Naive thymus-derived CD8-positive, alpha-beta T cell (primary cell): ENCODE measurements around the gene PHOSPHO1. TPM values are rescaled to one million over a fixed set of nuclear protein-coding genes. Genes with fewer than 3 reads are reported as not detected.
"Not testable (repeated sequence)": the region's sequence is repeated elsewhere in the genome, so short reads cannot be mapped to it uniquely, and the experiment has no call there.

ENCODE experiments used
- ATAC-seq, 2 donors: fragments of 150-1000 bp; cut with Tn5 transposase in 1 of 2; sonication (Bioruptor Pico), chemical (Tn5 transposase) in 1 of 2; 1 replicate in 1 of 2; 2 replicates in 1 of 2; pipeline ENCODE4 v1.10.0; 2021; ENCODE audit warnings: mild to moderate bottlenecking in 2 of 2, moderate library complexity in 2 of 2
- POLR2A ChIA-PET: fragments of 350-600 bp; sonication (Branson Sonifier 250); formaldehyde crosslinking; loops from one replicate; lab custom pipeline; 2021; ENCODE audit warnings: antibody characterized with exemption; lab: Charles Lee
- DNase-seq, 10 donors: peaks; one replicate each; pipeline versions ENCODE4 v3.0.0 to v3.0.0-alpha.2; 2020 to 2022
- H3K27ac Mint-ChIP-seq, 10 donors: one replicate each; pipeline ENCODE4 v1.8.0; 2020 to 2022; ENCODE audit warnings: mild to moderate bottlenecking in 10 of 10, mixed read lengths in 10 of 10, moderate library complexity in 4 of 10, inconsistent platforms in 1 of 10
- H3K27me3 Mint-ChIP-seq, 5 donors: one replicate each; pipeline ENCODE4 v1.8.0; 2021 to 2022; ENCODE audit warnings: mixed read lengths in 5 of 5
- H3K36me3 Mint-ChIP-seq, 3 donors: one replicate each; pipeline ENCODE4 v1.8.0; 2020 to 2022; ENCODE audit warnings: mixed read lengths in 3 of 3, mild to moderate bottlenecking in 2 of 3, inconsistent platforms in 1 of 3
- H3K4me1 Mint-ChIP-seq, 4 donors: one replicate each; pipeline ENCODE4 v1.8.0; 2021 to 2022; ENCODE audit warnings: mixed read lengths in 4 of 4
- H3K4me3 Mint-ChIP-seq, 10 donors: one replicate each; pipeline ENCODE4 v1.8.0; 2020 to 2022; ENCODE audit warnings: mild to moderate bottlenecking in 10 of 10, mixed read lengths in 10 of 10, moderate library complexity in 6 of 10, inconsistent platforms in 1 of 10
- H3K9me3 Mint-ChIP-seq, 9 donors: one replicate each; pipeline ENCODE4 v1.8.0; 2020 to 2022; ENCODE audit warnings: mixed read lengths in 9 of 9, mild to moderate bottlenecking in 3 of 9, inconsistent platforms in 1 of 9, moderate library complexity in 1 of 9
- polyA plus RNA-seq, 3 donors: library from polyadenylated mRNA; unstranded; fragments of 300-500 nt; fragmentation: Illumina TruSeq; gene quantifications; one replicate each; pipeline ENCODE4 v1.2.3, GENCODE V29; 2021
- total RNA-seq, 8 experiments: library from RNA in 2 of 8; stranded (reverse) in 2 of 8; gene quantifications; one replicate each; pipeline ENCODE4 v1.2.3 and lab custom pipeline; 2021 to 2026

The PHOSPHO1 gene
- total and polyA plus RNA-seq, 5 experiments from 2014 or later = 0.25 to 0.62 (median 0.35) TPM; not detected in 2

DNA sequence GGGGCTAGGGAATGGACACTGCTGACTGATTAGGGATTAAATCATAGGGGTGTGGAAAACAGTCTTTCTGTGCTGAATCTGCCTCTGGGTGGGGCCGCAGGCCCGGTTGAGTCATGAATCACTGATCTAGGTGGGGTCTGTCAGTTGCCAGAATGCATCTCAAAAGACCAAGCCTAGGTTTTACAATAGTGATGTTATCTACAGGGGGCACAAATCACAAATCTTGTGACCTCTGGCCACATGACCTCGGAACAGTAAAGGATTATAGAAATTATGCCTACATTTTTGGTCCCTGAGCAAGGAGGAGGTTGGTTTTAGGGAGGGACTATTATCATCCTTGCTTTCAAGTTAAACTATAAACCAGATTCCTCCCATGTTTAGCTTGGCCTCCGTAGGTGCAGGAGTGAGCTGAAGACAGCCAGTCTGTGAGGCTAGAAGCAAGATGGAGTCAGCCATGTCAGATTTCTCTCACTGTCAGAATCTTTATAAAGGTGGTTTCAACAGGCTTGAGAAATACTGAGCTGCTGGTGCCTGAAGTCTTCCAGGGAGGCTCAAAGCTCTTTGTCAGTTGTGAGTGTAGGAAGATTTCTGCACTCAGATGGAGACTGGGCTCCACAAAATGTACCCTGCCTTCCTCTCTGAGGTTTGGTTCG is 33.1 kb downstream of the PHOSPHO1 start:
- no peak overlapping the region for H3K4me3 Mint-ChIP-seq
- H3K4me1 Mint-ChIP-seq = peaks cover 15 to 25% (median 16%) of the 10 kb centered on the region in 4 donors
- no peaks in the 10 kb centered on the region for H3K9me3 Mint-ChIP-seq
- POLR2A ChIA-PET = interaction anchor here (0.5 to 4.7 kb wide), 4 partner anchors 14 to 545 kb away, joined by 3 to 37 read pairs (median 3); partner anchors contain the start of genes ABI3 and GNGT2
- DNase-seq (no peak), ATAC-seq (no peak)
- H3K27ac Mint-ChIP-seq = peak overlapping the region in 2 of 10 donors; percentile 17 to 41
- peaks cover 0 to 2% (median 0%) of the 10 kb centered on the region in 5 donors for H3K27me3 Mint-ChIP-seq
- H3K36me3 Mint-ChIP-seq = peaks cover 0 to 3% (median 3%) of the 10 kb centered on the region in 3 donors

DNA sequence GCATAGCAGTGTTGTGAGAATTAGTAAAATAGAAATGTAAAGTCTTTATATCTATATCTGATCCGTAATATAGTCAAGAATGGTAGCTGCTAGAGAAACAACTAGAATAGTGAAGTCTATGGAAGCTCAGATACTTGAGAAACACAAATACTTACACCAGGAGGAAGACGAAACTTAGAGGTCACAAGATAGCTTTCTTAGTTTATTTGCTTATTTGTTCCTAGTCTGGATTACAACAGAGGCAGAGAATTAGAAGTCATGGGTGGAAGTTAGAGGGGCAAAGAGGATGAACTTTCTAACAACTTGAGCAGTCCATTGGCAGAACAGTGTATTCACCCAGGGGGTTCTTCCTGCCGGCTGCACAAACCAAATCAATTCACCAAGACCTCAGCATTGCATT is 34.1 kb downstream of the PHOSPHO1 start:
- ATAC-seq = no peak
- Mint-ChIP-seq H3K9me3 (peaks cover 0 to 5% (median 0%) of the 10 kb centered on the region in 9 donors), H3K4me3 (no peak overlapping the region), H3K36me3 (peaks cover 0 to 7% (median 3%) of the 10 kb centered on the region in 3 donors), H3K4me1 (peaks cover 23 to 33% (median 24%) of the 10 kb centered on the region in 4 donors), H3K27me3 (peaks cover 0 to 8% (median 0%) of the 10 kb centered on the region in 5 donors), H3K27ac (peak overlapping the region in 1 of 10 donors; percentile 1)
- POLR2A ChIA-PET = interaction anchor here (0.6 to 0.9 kb wide), 2 partner anchors 12 to 117 kb away, joined by 4 read pairs; no protein-coding TSS in a partner anchor
- DNase-seq = no peak

DNA sequence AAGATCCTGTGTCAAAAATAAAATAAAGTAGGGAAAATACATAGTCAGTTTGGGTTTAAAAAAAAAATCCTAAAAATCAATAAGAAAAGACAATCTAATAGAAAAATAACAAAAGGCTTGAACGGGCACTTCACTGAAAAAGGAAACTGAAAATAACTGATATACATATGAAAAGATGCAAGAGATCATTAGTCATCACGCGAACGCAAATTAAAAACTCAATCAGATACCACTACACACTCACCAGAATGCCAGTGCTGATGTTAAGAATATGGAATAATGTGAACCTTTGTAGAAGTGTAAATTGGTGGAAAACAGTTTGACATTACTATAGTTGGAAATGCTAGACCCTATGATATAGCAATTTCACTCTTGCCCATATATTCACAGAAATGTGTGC is 34.8 kb downstream of the PHOSPHO1 start:
- DNase-seq = no peak
- Mint-ChIP-seq H3K27me3 (peaks cover 0 to 8% (median 0%) of the 10 kb centered on the region in 5 donors), H3K36me3 (peaks cover 0 to 7% (median 3%) of the 10 kb centered on the region in 3 donors), H3K27ac (peak overlapping the region in 2 of 10 donors; percentile 24 to 42), H3K4me3 (no peak overlapping the region), H3K4me1 (peaks cover 25 to 38% (median 28%) of the 10 kb centered on the region in 4 donors), H3K9me3 (peaks cover 0 to 5% (median 0%) of the 10 kb centered on the region in 9 donors)
- POLR2A ChIA-PET = interaction anchor here (0.9 to 6.3 kb wide), 3 partner anchors 13 to 29 kb away, joined by 4 to 195 read pairs (median 112); partner anchors contain the start of genes ABI3 and GNGT2
- no peak for ATAC-seq

DNA sequence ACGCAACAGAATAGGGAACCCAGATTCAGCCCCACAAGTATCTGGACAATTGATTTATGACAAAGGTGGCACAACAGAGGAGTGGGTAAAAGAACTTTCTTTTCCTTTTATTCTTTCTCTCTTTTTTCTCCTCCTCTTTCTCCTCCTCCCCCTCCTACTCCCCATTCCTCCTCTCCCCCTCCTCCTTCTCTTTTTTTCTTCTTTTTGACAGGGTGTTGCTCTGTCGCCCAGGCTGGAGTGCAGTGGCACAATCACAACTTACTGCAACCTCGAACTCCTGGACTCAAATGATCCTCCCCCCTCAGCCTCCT is 36.3 kb downstream of the PHOSPHO1 start:
- DNase-seq (no peak), ATAC-seq (no peak)
- POLR2A ChIA-PET = interaction anchor here (0.6 to 6.3 kb wide), 5 partner anchors 10 to 221 kb away, joined by 3 to 195 read pairs (median 22); partner anchors contain the start of genes ABI3, GNGT2, PHB1 and PHOSPHO1
- Mint-ChIP-seq H3K27me3 (peaks cover 0 to 8% (median 0%) of the 10 kb centered on the region in 5 donors), H3K9me3 (peaks cover 0 to 5% (median 0%) of the 10 kb centered on the region in 9 donors), H3K36me3 (peaks cover 0 to 7% (median 3%) of the 10 kb centered on the region in 3 donors), H3K4me1 (peaks cover 25 to 40% (median 33%) of the 10 kb centered on the region in 4 donors), H3K27ac (peak overlapping the region in 9 of 10 donors; percentile 76 to 100 (median 96)), H3K4me3 (peak overlapping the region; percentile 31 to 98 (median 84))

DNA sequence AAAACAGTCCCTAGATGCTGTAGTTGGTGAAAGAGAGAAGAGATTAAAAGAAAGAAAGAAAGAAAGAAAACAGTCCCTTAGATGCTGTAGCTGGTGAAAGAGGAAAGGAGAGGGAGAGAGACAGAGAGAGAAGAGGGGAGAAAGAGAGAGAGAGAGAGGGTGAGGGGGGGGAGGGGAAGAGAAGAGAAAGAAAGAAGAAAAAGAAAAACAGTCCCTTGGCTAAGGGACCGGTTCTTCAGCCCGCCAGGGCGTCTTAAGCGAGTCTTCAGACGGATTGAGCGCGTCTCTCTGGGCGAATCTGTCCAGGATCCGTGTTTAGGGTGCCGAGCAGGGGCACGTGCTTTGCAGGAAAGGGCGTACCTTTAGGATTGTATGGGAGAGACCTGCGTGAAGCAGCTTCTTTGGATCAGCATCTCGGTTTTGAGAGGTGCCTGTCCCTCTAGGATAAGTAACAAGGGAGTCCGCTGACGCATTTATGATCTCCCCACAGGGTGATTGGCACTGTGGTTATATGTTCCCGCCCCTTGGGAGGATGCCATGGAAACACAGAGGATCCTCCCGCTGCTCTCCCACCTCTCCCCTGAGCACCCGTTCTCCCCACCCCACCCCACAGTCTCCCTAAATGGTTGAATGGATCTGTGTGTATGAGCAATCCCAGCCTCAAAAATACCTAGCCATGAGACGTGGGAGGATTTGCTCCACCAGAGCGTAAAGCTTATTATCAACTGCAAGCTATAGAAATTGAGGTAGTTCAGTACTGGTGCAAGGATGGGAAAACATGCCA is 36.9 kb downstream of the PHOSPHO1 start:
- ATAC-seq (no peak), DNase-seq (peak in 1 of 10 donors; percentile 17)
- Mint-ChIP-seq H3K4me1 (peaks cover 25 to 40% (median 33%) of the 10 kb centered on the region in 4 donors), H3K4me3 (peak overlapping the region; percentile 90 to 98 (median 94)), H3K27me3 (peaks cover 0 to 8% (median 0%) of the 10 kb centered on the region in 5 donors), H3K27ac (peak overlapping the region; percentile 96 to 100 (median 97)), H3K36me3 (peaks cover 0 to 7% (median 3%) of the 10 kb centered on the region in 3 donors), H3K9me3 (peaks cover 0 to 5% (median 0%) of the 10 kb centered on the region in 9 donors)
- POLR2A ChIA-PET = interaction anchor here (0.7 to 6.3 kb wide), 8 partner anchors 7 to 569 kb away, joined by 4 to 195 read pairs (median 13); partner anchors contain the start of genes ABI3, GNGT2, PHOSPHO1 and ZNF652

DNA sequence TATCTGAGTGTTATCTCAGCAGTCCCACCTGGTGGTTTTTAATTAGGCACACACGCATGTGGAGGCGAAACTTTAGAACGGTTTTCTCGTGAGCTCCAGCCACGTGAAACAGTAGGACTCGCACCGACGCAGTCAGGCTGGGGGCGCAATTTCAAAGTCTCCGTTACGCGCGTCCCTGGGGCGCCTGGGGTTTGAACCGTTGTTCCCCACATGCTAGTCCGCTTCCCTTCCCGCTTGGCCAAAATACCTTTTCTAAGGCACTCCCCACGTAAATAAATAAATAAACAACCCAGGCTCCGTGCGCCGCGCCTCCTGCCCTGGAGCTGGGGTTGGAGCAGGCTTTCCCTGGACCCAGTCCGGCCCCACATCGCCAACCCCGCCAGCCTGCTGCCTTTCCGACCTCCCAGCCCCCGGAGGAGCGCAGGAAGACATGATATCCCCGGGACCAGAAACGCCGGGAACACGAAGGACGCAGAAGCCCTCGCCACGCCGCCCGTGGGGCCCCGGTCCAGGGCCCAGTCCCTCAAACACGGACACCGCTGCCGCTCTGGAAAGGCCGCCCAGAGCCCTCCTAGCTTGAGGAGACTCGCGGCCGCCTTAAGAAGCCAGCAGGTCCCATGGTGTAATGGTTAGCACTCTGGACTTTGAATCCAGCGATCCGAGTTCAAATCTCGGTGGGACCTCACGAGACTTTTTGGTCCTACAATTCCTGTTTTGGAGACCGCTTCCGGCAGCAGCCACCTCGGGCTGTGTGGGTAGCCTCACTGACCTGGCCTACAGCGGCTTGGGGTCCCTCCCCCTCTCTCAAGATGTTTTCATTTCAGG is 38.5 kb downstream of the PHOSPHO1 start:
- ATAC-seq = peak; percentile 56 to 61
- peaks cover 23 to 40% (median 33%) of the 10 kb centered on the region in 4 donors for H3K4me1 Mint-ChIP-seq
- H3K36me3 Mint-ChIP-seq = peaks cover 0 to 7% (median 3%) of the 10 kb centered on the region in 3 donors
- peaks cover 0 to 8% (median 0%) of the 10 kb centered on the region in 5 donors for H3K27me3 Mint-ChIP-seq
- H3K9me3 Mint-ChIP-seq = peaks cover 0 to 5% (median 0%) of the 10 kb centered on the region in 9 donors
- peak overlapping the region; percentile 90 to 98 (median 94) for H3K4me3 Mint-ChIP-seq
- POLR2A ChIA-PET = interaction anchor here (0.9 to 6.3 kb wide), 14 partner anchors 8 to 596 kb away, joined by 3 to 195 read pairs (median 5); partner anchors contain the start of genes ABI3, ATP5MC1, GNGT2 and KAT7
- H3K27ac Mint-ChIP-seq = peak overlapping the region; percentile 96 to 100 (median 97)
- DNase-seq = peak; percentile 76 to 99 (median 86)

DNA sequence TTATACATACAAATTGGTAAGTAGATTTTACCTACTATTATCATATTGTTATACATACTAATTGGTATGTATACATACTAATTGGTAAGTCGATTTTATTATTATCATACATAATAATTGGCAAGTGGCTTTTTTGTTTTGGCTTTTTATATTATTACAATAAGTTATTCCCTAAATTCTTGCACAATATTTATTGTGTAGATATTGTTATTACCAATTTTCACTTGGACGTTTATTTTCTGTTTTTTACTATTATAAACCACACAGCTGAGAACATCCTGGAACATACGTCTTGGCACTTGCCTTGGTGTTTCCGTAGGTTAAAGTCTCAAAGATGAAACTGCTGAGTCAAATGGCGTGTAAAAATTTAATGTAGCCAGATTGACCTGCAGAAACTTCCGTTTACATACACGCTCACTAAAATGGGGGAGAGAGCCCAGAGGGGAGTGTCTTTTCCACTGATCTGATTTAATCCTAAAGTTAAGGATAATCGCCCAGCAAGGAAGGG is 39.1 kb downstream of the PHOSPHO1 start:
- Mint-ChIP-seq H3K27me3 (peaks cover 0 to 8% (median 0%) of the 10 kb centered on the region in 5 donors), H3K4me1 (peaks cover 21 to 40% (median 33%) of the 10 kb centered on the region in 4 donors), H3K4me3 (peak overlapping the region; percentile 90 to 98 (median 94)), H3K9me3 (peaks cover 0 to 5% (median 0%) of the 10 kb centered on the region in 9 donors), H3K36me3 (peaks cover 0 to 7% (median 3%) of the 10 kb centered on the region in 3 donors), H3K27ac (peak overlapping the region; percentile 96 to 100 (median 97))
- ATAC-seq (no peak), DNase-seq (no peak)
- POLR2A ChIA-PET = interaction anchor here (1.2 to 6.3 kb wide), 9 partner anchors 9 to 299 kb away, joined by 3 to 195 read pairs (median 8); partner anchors contain the start of genes ABI3, ATP5MC1, GNGT2 and PHOSPHO1

DNA sequence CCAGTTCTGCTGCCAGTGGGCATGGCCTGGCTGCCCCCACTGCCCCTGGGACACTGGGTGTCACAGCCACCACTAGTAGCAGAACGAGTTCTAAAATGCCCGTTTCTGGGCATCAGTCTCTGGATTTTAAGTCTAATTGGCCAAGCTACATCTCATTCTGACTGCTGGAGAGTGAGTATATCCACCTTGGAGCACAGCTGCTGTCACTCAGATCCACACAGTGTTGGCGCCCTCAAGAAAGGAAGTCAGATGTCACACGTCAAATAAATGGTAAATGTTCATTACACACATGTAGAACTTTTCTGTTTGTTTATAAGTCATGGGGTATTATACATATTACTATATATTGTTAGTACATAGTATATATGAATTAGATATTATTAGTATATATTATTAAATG is 39.7 kb downstream of the PHOSPHO1 start:
- H3K27me3 Mint-ChIP-seq = peaks cover 0 to 8% (median 0%) of the 10 kb centered on the region in 5 donors
- peaks cover 22 to 40% (median 33%) of the 10 kb centered on the region in 4 donors for H3K4me1 Mint-ChIP-seq
- H3K36me3 Mint-ChIP-seq = peaks cover 3 to 7% (median 4%) of the 10 kb centered on the region in 3 donors
- H3K27ac Mint-ChIP-seq = peak overlapping the region in 5 of 10 donors; percentile 16 to 85 (median 72)
- no peak for DNase-seq
- peaks cover 0 to 7% (median 0%) of the 10 kb centered on the region in 9 donors for H3K9me3 Mint-ChIP-seq
- no peak for ATAC-seq
- peak overlapping the region in 3 of 10 donors; percentile 19 to 52 (median 28) for H3K4me3 Mint-ChIP-seq
- POLR2A ChIA-PET = interaction anchor here (0.6 to 6.3 kb wide), 5 partner anchors 22 to 131 kb away, joined by 3 to 195 read pairs (median 18); partner anchors contain the start of genes ABI3, GNGT2 and PHOSPHO1

DNA sequence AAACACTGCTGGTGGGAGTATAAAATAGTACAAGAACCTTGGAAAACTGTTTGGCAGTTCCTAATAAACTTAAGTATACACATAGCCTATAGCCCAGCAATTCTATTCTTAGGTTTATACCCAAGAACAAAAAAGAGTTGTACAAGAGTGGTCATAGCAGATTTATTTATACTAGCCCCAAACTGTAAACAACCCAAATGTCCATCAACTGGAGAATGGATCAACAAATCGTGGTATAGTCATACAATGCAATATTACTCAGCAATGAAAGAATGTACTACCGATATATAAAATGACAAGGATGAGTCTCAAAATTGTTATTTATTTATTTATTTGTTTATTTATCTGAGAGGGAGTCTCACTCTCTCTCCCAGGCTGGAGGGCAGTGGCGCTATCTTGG is 43.3 kb downstream of the PHOSPHO1 start:
- Mint-ChIP-seq H3K4me1 (peaks cover 9 to 18% (median 16%) of the 10 kb centered on the region in 4 donors), H3K27ac (no peak overlapping the region), H3K36me3 (peaks cover 4 to 5% (median 4%) of the 10 kb centered on the region in 3 donors), H3K27me3 (peaks cover 0 to 5% (median 0%) of the 10 kb centered on the region in 5 donors), H3K9me3 (peaks cover 0 to 15% (median 3%) of the 10 kb centered on the region in 9 donors), H3K4me3 (no peak overlapping the region)
- ATAC-seq (no peak), DNase-seq (no peak)
- POLR2A ChIA-PET = no interaction called here

DNA sequence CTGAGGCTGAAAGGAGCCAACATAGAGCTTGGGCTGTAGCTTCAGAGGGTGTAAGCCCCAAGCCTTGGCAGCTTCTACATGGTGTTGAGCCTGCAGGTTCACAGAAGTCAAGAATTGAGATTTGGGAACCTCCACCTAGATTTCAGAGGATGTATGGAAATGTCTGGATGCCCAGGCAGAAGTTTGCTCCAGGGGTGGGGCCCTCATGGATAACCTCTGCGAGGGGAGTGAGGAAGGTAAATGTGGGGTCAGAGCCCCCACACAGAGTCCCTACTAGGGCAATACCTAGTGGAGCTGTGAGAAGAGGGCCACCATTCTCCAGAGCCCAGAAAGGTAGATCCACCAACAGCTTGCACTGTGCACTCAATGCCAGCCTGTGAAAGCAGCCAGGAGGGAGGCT is 45.2 kb downstream of the PHOSPHO1 start:
- POLR2A ChIA-PET = interaction anchor here (0.6 kb wide), 1 partner anchor 231 kb away, joined by 4 read pairs; no protein-coding TSS in a partner anchor
- H3K27me3 Mint-ChIP-seq, H3K4me3 Mint-ChIP-seq, ATAC-seq, H3K36me3 Mint-ChIP-seq, H3K27ac Mint-ChIP-seq, H3K4me1 Mint-ChIP-seq, DNase-seq: not testable (repeated sequence)
- peaks cover 0 to 15% (median 3%) of the 10 kb centered on the region in 9 donors for H3K9me3 Mint-ChIP-seq

DNA sequence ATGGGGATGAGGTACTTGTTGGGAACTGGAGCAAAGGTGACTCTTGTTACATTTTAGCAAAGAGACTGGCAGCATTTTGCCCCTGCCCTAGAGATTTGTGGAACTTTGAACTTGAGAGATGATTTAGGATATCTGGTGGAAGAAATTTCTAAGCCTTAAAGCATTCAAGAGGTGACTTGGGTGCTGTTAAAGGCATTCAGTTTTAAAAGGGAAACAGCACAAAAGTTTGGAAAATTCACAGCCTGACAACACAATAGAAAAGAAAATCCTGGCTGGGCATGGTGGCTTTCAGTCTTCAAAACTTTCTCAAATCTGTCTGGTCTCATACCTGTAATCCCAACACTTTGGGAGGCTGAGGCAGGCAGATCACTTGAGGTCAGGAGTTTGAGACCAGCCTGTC is 46.1 kb downstream of the PHOSPHO1 start:
- H3K27me3 Mint-ChIP-seq, DNase-seq, H3K4me3 Mint-ChIP-seq, ATAC-seq, H3K4me1 Mint-ChIP-seq, POLR2A ChIA-PET, H3K27ac Mint-ChIP-seq, H3K36me3 Mint-ChIP-seq: not testable (repeated sequence)
- peaks cover 0 to 15% (median 4%) of the 10 kb centered on the region in 9 donors for H3K9me3 Mint-ChIP-seq
